Mesendoderm (in vitro differentiated cells): ENCODE measurements around the gene UBTD1.

Source experiments
- DNase-seq: peaks from one replicate; pipeline ENCODE4 v3.0.0; 2013
- H2AK5ac ChIP-seq: 2 replicates; pipeline ENCODE4 v1.6.1; 2013; ENCODE audit warnings: low read length, inconsistent platforms
- H2BK120ac ChIP-seq: 2 replicates; pipeline ENCODE4 v1.6.1; 2013; ENCODE audit warnings: low read depth, mild to moderate bottlenecking, low read length, moderate library complexity, mixed read lengths
- H2BK15ac ChIP-seq: replicated peaks from 2 replicates; pipeline ENCODE4 v1.6.1; 2013; ENCODE audit warnings: low read depth, mild to moderate bottlenecking, moderate library complexity
- H2BK5ac ChIP-seq: 2 replicates; pipeline ENCODE4 v1.6.1; 2013; ENCODE audit warnings: low read length, inconsistent platforms
- H3K18ac ChIP-seq: 2 replicates; pipeline ENCODE4 v1.6.1; 2013; ENCODE audit warnings: mild to moderate bottlenecking, low read length, mixed read lengths
- H3K23ac ChIP-seq: one replicate; pipeline ENCODE4 v1.6.1; 2013; ENCODE audit warnings: low read length
- H3K27ac ChIP-seq: 2 replicates; pipeline ENCODE4 v1.5.1; 2013; ENCODE audit warnings: low read depth, mild to moderate bottlenecking, inconsistent platforms, low read length, moderate library complexity
- H3K27me3 ChIP-seq: 2 replicates; pipeline ENCODE4 v1.6.1; 2013; ENCODE audit warnings: low read length, control low read depth, mild to moderate bottlenecking, inconsistent platforms; ENCODE audit not compliant: insufficient read depth, poor library complexity
- H3K36me3 ChIP-seq: 2 replicates; pipeline ENCODE4 v1.6.1; 2013; ENCODE audit warnings: low read length, inconsistent platforms; ENCODE audit not compliant: control insufficient read depth, insufficient read depth
- H3K4ac ChIP-seq: one replicate; pipeline ENCODE4 v1.6.1; 2013; ENCODE audit warnings: low read depth, mild to moderate bottlenecking, low read length, moderate library complexity
- H3K4me1 ChIP-seq: 2 replicates; pipeline ENCODE4 v1.6.1; 2013; ENCODE audit warnings: low read depth, low read length, inconsistent platforms; ENCODE audit not compliant: control insufficient read depth
- H3K4me2 ChIP-seq: 2 replicates; pipeline ENCODE4 v1.6.1; 2013; ENCODE audit warnings: low read length
- H3K4me3 ChIP-seq: 2 replicates; pipeline ENCODE4 v1.5.1; 2013; ENCODE audit warnings: mild to moderate bottlenecking, low read length
- H3K56ac ChIP-seq: one replicate; pipeline ENCODE4 v1.6.1; 2013; ENCODE audit warnings: low read length
- H3K79me1 ChIP-seq: 2 replicates; pipeline ENCODE4 v1.6.1; 2013; ENCODE audit warnings: low read length, inconsistent platforms
- H3K79me2 ChIP-seq: 2 replicates; pipeline ENCODE4 v1.6.1; 2013; ENCODE audit warnings: mild to moderate bottlenecking, low read length; ENCODE audit not compliant: control insufficient read depth, insufficient read depth
- H3K9ac ChIP-seq: 2 replicates; pipeline ENCODE4 v1.6.1; 2013; ENCODE audit warnings: low read length, inconsistent platforms
- H4K5ac ChIP-seq: one replicate; pipeline ENCODE4 v1.6.1; 2013; ENCODE audit warnings: low read length
- H4K8ac ChIP-seq: one replicate; pipeline ENCODE4 v1.6.1; 2013; ENCODE audit warnings: low read depth, mild to moderate bottlenecking, control low read depth, low read length, moderate library complexity
- WGBS: extraction: QIAGEN DNeasy Blood & Tissue Kit; methylation state at CpG from one replicate; pipeline ENCODE4 v1.1.7; 2013; ENCODE audit warnings: low lambda C conversion rate, missing lambda C conversion rate; ENCODE audit not compliant: insufficient coverage; ENCODE audit errors: extremely low coverage; 5-methylcytosine and 5-hydroxymethylcytosine counted together

UBTD1 gene

GRCh38 chr10:97580421-97581367 lies 82.0 kb downstream of the UBTD1 start:
- no peak overlapping the region for H3K4ac ChIP-seq
- H2BK15ac ChIP-seq, result no peak overlapping the region
- H3K27me3 ChIP-seq, result no peaks in the 10 kb centered on the region
- H3K36me3 ChIP-seq, result no peaks in the 10 kb centered on the region
- no peak overlapping the region for H2BK120ac ChIP-seq
- no peak for DNase-seq
- H3K4me2 ChIP-seq, result no peak overlapping the region
- no peak overlapping the region for H4K5ac ChIP-seq
- no peak overlapping the region for H3K27ac ChIP-seq
- no peak overlapping the region for H2BK5ac ChIP-seq
- no peaks in the 10 kb centered on the region for H3K4me1 ChIP-seq
- H3K18ac ChIP-seq, result no peak overlapping the region
- H3K79me1 ChIP-seq, result no peaks in the 10 kb centered on the region
- H2AK5ac ChIP-seq, result no peak overlapping the region
- H3K79me2 ChIP-seq, result no peaks in the 10 kb centered on the region
- H4K8ac ChIP-seq, result no peak overlapping the region
- no peak overlapping the region for H3K4me3 ChIP-seq
- H3K56ac ChIP-seq, result no peak overlapping the region
- no peak overlapping the region for H3K9ac ChIP-seq
- H3K23ac ChIP-seq, result no peak overlapping the region
- WGBS, result no CpG with 5 or more reads among the region's 9 CpGs

- H3K18ac ChIP-seq, result no peak overlapping the region
- H3K27me3 ChIP-seq, result no peaks in the 10 kb centered on the region
- H3K9ac ChIP-seq, result no peak overlapping the region
- H3K79me2 ChIP-seq, result no peaks in the 10 kb centered on the region
- no peaks in the 10 kb centered on the region for H3K79me1 ChIP-seq
- no peak overlapping the region for H2AK5ac ChIP-seq
- H3K4me1 ChIP-seq, result no peaks in the 10 kb centered on the region
- WGBS, result no CpG with 5 or more reads among the region's 8 CpGs
- H3K56ac ChIP-seq, result no peak overlapping the region
- H2BK15ac ChIP-seq, result no peak overlapping the region
- H4K8ac ChIP-seq, result no peak overlapping the region
- DNase-seq, result no peak
- no peak overlapping the region for H2BK5ac ChIP-seq
- no peak overlapping the region for H4K5ac ChIP-seq
- H3K4me2 ChIP-seq, result no peak overlapping the region
- H3K4ac ChIP-seq, result no peak overlapping the region
- no peak overlapping the region for H3K4me3 ChIP-seq
- H2BK120ac ChIP-seq, result no peak overlapping the region
- no peak overlapping the region for H3K27ac ChIP-seq
- H3K36me3 ChIP-seq, result no peaks in the 10 kb centered on the region
- no peak overlapping the region for H3K23ac ChIP-seq
Observed at GRCh38 chr10:97582169-97582568, 83.4 kb downstream of the UBTD1 start.

- Histone ChIP-seq H3K56ac (no peak overlapping the region), H3K79me2 (no peaks in the 10 kb centered on the region), H3K4ac (no peak overlapping the region), H2BK15ac (no peak overlapping the region), H3K36me3 (no peaks in the 10 kb centered on the region), H3K4me1 (no peaks in the 10 kb centered on the region), H2BK5ac (no peak overlapping the region), H2BK120ac (no peak overlapping the region), H4K8ac (no peak overlapping the region), H3K18ac (no peak overlapping the region), H2AK5ac (no peak overlapping the region), H3K79me1 (no peaks in the 10 kb centered on the region), H3K9ac (no peak overlapping the region), H3K4me3 (no peak overlapping the region), H3K23ac (no peak overlapping the region), H4K5ac (no peak overlapping the region), H3K27ac (no peak overlapping the region), H3K27me3 (no peaks in the 10 kb centered on the region), H3K4me2 (no peak overlapping the region)
- WGBS, result no CpG with 5 or more reads among the region's 13 CpGs
- no peak for DNase-seq
Observed at GRCh38 chr10:97583476-97583875, 84.8 kb downstream of the UBTD1 start.

GRCh38 chr10:97584060-97584797 lies 85.5 kb downstream of the UBTD1 start, which contains the start of gene HOGA1:
Gene HOGA1 (plus strand): TSS chr10:97584389. CDS start chr10:97584704, 315 bp downstream.
- WGBS, result no CpG with 5 or more reads among the region's 5 CpGs
- Histone ChIP-seq H3K4me3 (no peak within 1 kb of the TSS), H3K27ac (no peak within 1 kb of the TSS), H2BK15ac (no peak within 1 kb of the TSS), H4K8ac (no peak within 1 kb of the TSS), H2AK5ac (no peak within 1 kb of the TSS), H3K79me2 (no peaks in the 10 kb centered on the region), H3K79me1 (no peaks in the 10 kb centered on the region), H2BK5ac (no peak within 1 kb of the TSS), H3K36me3 (no peaks in the 10 kb centered on the region), H3K18ac (no peak within 1 kb of the TSS), H3K4me2 (no peak within 1 kb of the TSS), H3K27me3 (no peaks in the 10 kb centered on the region), H3K23ac (no peak within 1 kb of the TSS), H3K4me1 (no peaks in the 10 kb centered on the region), H3K9ac (no peak within 1 kb of the TSS), H3K4ac (no peak within 1 kb of the TSS), H3K56ac (no peak within 1 kb of the TSS), H4K5ac (no peak within 1 kb of the TSS), H2BK120ac (no peak within 1 kb of the TSS)
- DNase-seq, result peak; percentile 89

GRCh38 chr10:97584798-97585438 lies 86.2 kb downstream of the UBTD1 start:
- Histone ChIP-seq H2BK5ac (no peak overlapping the region), H3K27ac (no peak overlapping the region)

More at GRCh38 chr10:97584798-97585438, 86.2 kb downstream of the UBTD1 start:
- no CpG with 5 or more reads among the region's 5 CpGs for WGBS
- no peaks in the 10 kb centered on the region for H3K79me1 ChIP-seq
- no peaks in the 10 kb centered on the region for H3K79me2 ChIP-seq
- H3K9ac ChIP-seq, result no peak overlapping the region
- H3K18ac ChIP-seq, result no peak overlapping the region
- no peaks in the 10 kb centered on the region for H3K27me3 ChIP-seq
- H2BK120ac ChIP-seq, result no peak overlapping the region
- no peak overlapping the region for H4K5ac ChIP-seq
- no peak overlapping the region for H3K4me2 ChIP-seq
- no peak overlapping the region for H3K56ac ChIP-seq
- no peaks in the 10 kb centered on the region for H3K4me1 ChIP-seq
- H4K8ac ChIP-seq, result no peak overlapping the region
- no peaks in the 10 kb centered on the region for H3K36me3 ChIP-seq
- H3K4ac ChIP-seq, result no peak overlapping the region
- H2AK5ac ChIP-seq, result no peak overlapping the region
- DNase-seq, result no peak
- no peak overlapping the region for H3K4me3 ChIP-seq
- H3K23ac ChIP-seq, result no peak overlapping the region
- no peak overlapping the region for H2BK15ac ChIP-seq
